Smooth muscle cell (in vitro differentiated cells): Measurements from ENCODE around the gene ACVR1. TPM values are rescaled to one million over a fixed set of nuclear protein-coding genes. Genes with fewer than 3 reads are reported as not detected.

Experiments
- DNase-seq: peaks from one replicate; lab custom pipeline; 2025; ENCODE audit not compliant: unreplicated experiment; lab: John Stamatoyannopoulos, UW
- H2AFZ ChIP-seq: fragments of 200-600 bp; sonication (generic); 2 replicates; pipeline ENCODE4 v1.6.0; 2016; ENCODE audit warnings: antibody characterized with exemption, low read depth, mild to moderate bottlenecking
- H3F3A ChIP-seq: fragments of 200-600 bp; sonication (generic); 2 replicates; pipeline ENCODE4 v1.6.0; 2017; ENCODE audit warnings: antibody characterized with exemption, low read depth
- H3K27ac ChIP-seq: fragments of 200-600 bp; sonication (generic); 2 replicates; pipeline ENCODE4 v1.5.1; 2016; ENCODE audit warnings: low read depth, mild to moderate bottlenecking
- H3K27me3 ChIP-seq: fragments of 200-600 bp; sonication (generic); 2 replicates; pipeline ENCODE4 v1.6.1; 2016; ENCODE audit warnings: low read depth, mild to moderate bottlenecking
- H3K36me3 ChIP-seq: fragments of 200-600 bp; sonication (generic); 2 replicates; pipeline ENCODE4 v1.5.1; 2016; ENCODE audit warnings: low read depth
- H3K4me1 ChIP-seq: fragments of 200-600 bp; sonication (generic); 2 replicates; pipeline ENCODE4 v1.5.1; 2016; ENCODE audit warnings: low read depth
- H3K4me2 ChIP-seq: fragments of 200-600 bp; sonication (generic); 2 replicates; pipeline ENCODE4 v1.6.0; 2016; ENCODE audit warnings: mild to moderate bottlenecking
- H3K4me3 ChIP-seq: fragments of 200-600 bp; sonication (generic); 2 replicates; pipeline ENCODE4 v1.5.1; 2016; ENCODE audit warnings: mild to moderate bottlenecking
- H3K79me2 ChIP-seq: fragments of 200-600 bp; sonication (generic); 2 replicates; pipeline ENCODE4 v1.6.0; 2016; ENCODE audit warnings: low read depth, mild to moderate bottlenecking
- H3K9ac ChIP-seq: fragments of 200-600 bp; sonication (generic); 2 replicates; pipeline ENCODE4 v1.6.0; 2016; ENCODE audit warnings: low read depth
- H3K9me3 ChIP-seq: fragments of 200-600 bp; sonication (generic); replicated peaks from 2 replicates; pipeline ENCODE4 v1.5.1; 2016; ENCODE audit warnings: low read depth
- H4K20me1 ChIP-seq: fragments of 200-600 bp; sonication (generic); 2 replicates; pipeline ENCODE4 v1.6.0; 2016; ENCODE audit warnings: low read depth
- CTCF ChIP-seq: fragments of 200-600 bp; sonication (generic); IDR thresholded peaks from 2 replicates; pipeline ENCODE4 v1.5.1; 2017; ENCODE audit warnings: borderline replicate concordance, mild to moderate bottlenecking, antibody characterized with exemption; ENCODE audit not compliant: insufficient read depth, poor library complexity, severe bottlenecking
- WGBS: methylation state at CpG from one replicate; pipeline ENCODE4 v1.1.7; 2016; ENCODE audit warnings: low lambda C conversion rate; 5-methylcytosine and 5-hydroxymethylcytosine counted together
- polyA plus RNA-seq: library from polyadenylated mRNA; unstranded; fragments of >200 nt; fragmentation: Nextera tagmentation; extraction: Ambion mirVana; gene quantifications from 2 replicates; pipeline ENCODE4 v1.2.1, GENCODE V29; 2016
- total RNA-seq: library from RNA; depleted of rRNA; stranded (reverse); fragments of >200 nt; gene quantifications from 2 replicates; pipeline ENCODE4 v1.2.3, GENCODE V29; 2014

Gene ACVR1
- total and polyA plus RNA-seq, 2 experiments from 2014 or later: 27.2 to 32.7 TPM

GRCh38 chr2:157864857-157865430, 11.2 kb downstream of the ACVR1 start:
- H3F3A ChIP-seq: no peaks in the 10 kb centered on the region
- H3K36me3 ChIP-seq: no peaks in the 10 kb centered on the region
- H4K20me1 ChIP-seq: peaks cover 92% of the 10 kb centered on the region
- no peak overlapping the region for H2AFZ ChIP-seq
- no peak for DNase-seq
- H3K27ac ChIP-seq: no peak overlapping the region
- H3K4me1 ChIP-seq: peaks cover 12% of the 10 kb centered on the region
- H3K9ac ChIP-seq: no peak overlapping the region
- no peak overlapping the region for H3K4me2 ChIP-seq
- H3K27me3 ChIP-seq: no peaks in the 10 kb centered on the region
- TF ChIP-seq CTCF: no peak
- no peaks in the 10 kb centered on the region for H3K9me3 ChIP-seq
- H3K79me2 ChIP-seq: peaks cover 92% of the 10 kb centered on the region
- WGBS: 80% methylated on average over 2 of the region's 2 CpGs
- H3K4me3 ChIP-seq: no peak overlapping the region

GRCh38 chr2:157858846-157859245, 17.3 kb downstream of the ACVR1 start:
- DNase-seq: no peak
- no peaks in the 10 kb centered on the region for H3K4me1 ChIP-seq
- no peaks in the 10 kb centered on the region for H3F3A ChIP-seq
- no peak overlapping the region for H3K4me2 ChIP-seq
- no peaks in the 10 kb centered on the region for H3K36me3 ChIP-seq
- H3K9me3 ChIP-seq: no peaks in the 10 kb centered on the region
- peaks cover 77% of the 10 kb centered on the region for H3K79me2 ChIP-seq
- no peak overlapping the region for H3K9ac ChIP-seq
- peaks cover 33% of the 10 kb centered on the region for H4K20me1 ChIP-seq
- no peak overlapping the region for H3K27ac ChIP-seq
- H3K27me3 ChIP-seq: no peaks in the 10 kb centered on the region
- TF ChIP-seq CTCF: no peak
- no peak overlapping the region for H3K4me3 ChIP-seq
- no peak overlapping the region for H2AFZ ChIP-seq
- WGBS: 80% methylated on average over 6 of the region's 6 CpGs

GRCh38 chr2:157857881-157858280, 18.2 kb downstream of the ACVR1 start:
- Histone ChIP-seq H3K9me3 (no peaks in the 10 kb centered on the region), H3K79me2 (peaks cover 78% of the 10 kb centered on the region), H3K4me1 (no peaks in the 10 kb centered on the region), H3K36me3 (no peaks in the 10 kb centered on the region), H3K4me3 (no peak overlapping the region), H3K27me3 (no peaks in the 10 kb centered on the region), H4K20me1 (peaks cover 25% of the 10 kb centered on the region), H3F3A (no peaks in the 10 kb centered on the region), H3K27ac (peak overlapping the region; percentile 98), H2AFZ (no peak overlapping the region), H3K9ac (no peak overlapping the region), H3K4me2 (no peak overlapping the region)
- TF ChIP-seq CTCF: no peak
- no peak for DNase-seq
- 78% methylated on average over 4 of the region's 4 CpGs for WGBS

- Histone ChIP-seq H3K9ac (peak overlapping the region; percentile 85), H3K4me3 (no peak overlapping the region), H3K9me3 (no peaks in the 10 kb centered on the region), H3K4me2 (peak overlapping the region; percentile 72), H3K27ac (peak overlapping the region; percentile 98), H2AFZ (no peak overlapping the region), H3K36me3 (no peaks in the 10 kb centered on the region), H3F3A (no peaks in the 10 kb centered on the region), H3K79me2 (peaks cover 80% of the 10 kb centered on the region), H3K27me3 (no peaks in the 10 kb centered on the region), H4K20me1 (peaks cover 13% of the 10 kb centered on the region), H3K4me1 (no peaks in the 10 kb centered on the region)
- DNase-seq: no peak
- WGBS: 34% methylated on average over 2 of the region's 2 CpGs
- TF ChIP-seq CTCF: no peak
Measured at GRCh38 chr2:157856187-157856515, 20.0 kb downstream of the ACVR1 start.
